Activated T-helper 2 cell treated with anti-CD3 and anti-CD28 coated beads, Interferon-gamma antibody, Interleukin-2, Interleukin-4, amounts not matched to agents 10 μg/mL and 5 μg/mL and 100 μg/mL, durations not matched to agents 14 hours and 24 hours and 36 hours (primary cell): ENCODE results near the gene ZSCAN5B. TPM values are rescaled to one million over a fixed set of nuclear protein-coding genes. Genes with fewer than 3 reads are reported as not detected.
"Not testable (repeated sequence)": the region's sequence is repeated elsewhere in the genome, so short reads cannot be mapped to it uniquely, and the experiment has no call there.

Source experiments
- DNase-seq: peaks from one replicate; pipeline ENCODE4 v3.0.0; 2021; ENCODE audit warnings: low spot score
- H3K27ac Mint-ChIP-seq: one replicate; pipeline ENCODE4 v1.8.0; 2021; ENCODE audit warnings: mixed read lengths
- H3K27me3 Mint-ChIP-seq: one replicate; pipeline ENCODE4 v1.8.0; 2021; ENCODE audit warnings: low read depth, mixed read lengths
- H3K36me3 Mint-ChIP-seq: one replicate; pipeline ENCODE4 v1.8.0; 2021; ENCODE audit warnings: low read depth, mixed read lengths
- H3K4me1 Mint-ChIP-seq: one replicate; pipeline ENCODE4 v1.8.0; 2021; ENCODE audit warnings: low read depth, mixed read lengths
- H3K4me3 Mint-ChIP-seq: one replicate; pipeline ENCODE4 v1.8.0; 2021; ENCODE audit warnings: low read depth, mild to moderate bottlenecking, moderate library complexity, mixed read lengths
- H3K9me3 Mint-ChIP-seq: one replicate; pipeline ENCODE4 v1.8.0; 2021; ENCODE audit warnings: mixed read lengths
- intact Hi-C: fragments of 100-400 bp; cut with micrococcal nuclease; formaldehyde crosslinking; loops from one replicate; pipeline ENCODE4 v1.15.1; 2023
- total RNA-seq: library from RNA; stranded (reverse); gene quantifications from 2 replicates; pipeline ENCODE4 v1.2.3, GENCODE V29; 2022

Gene ZSCAN5B
- total RNA-seq, 1 donor from 2014 or later = not detected

DNA sequence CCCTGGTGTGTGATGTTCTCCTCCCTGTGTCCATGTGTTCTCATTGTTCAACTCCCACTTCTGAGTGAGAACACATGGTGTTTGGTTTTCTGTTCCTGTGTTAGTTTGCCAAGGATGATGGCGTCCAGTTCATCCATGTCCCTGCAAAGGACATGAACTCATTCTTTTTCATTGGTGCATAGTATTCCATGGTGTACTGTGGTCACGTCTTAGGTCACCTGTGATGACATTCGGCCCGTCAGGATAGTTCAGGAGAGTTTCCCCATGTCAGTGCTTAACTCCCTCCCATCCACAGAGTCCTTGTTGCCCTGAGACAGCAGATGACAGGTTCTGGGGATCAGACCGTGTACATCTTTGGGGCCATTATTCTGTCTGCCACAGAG, 47.9 kb downstream of the ZSCAN5B start:
- intact Hi-C loops = no loop called here
- Mint-ChIP-seq H3K27me3 (no peaks in the 10 kb centered on the region), H3K36me3 (peaks cover 28% of the 10 kb centered on the region), H3K9me3 (no peaks in the 10 kb centered on the region), H3K4me3 (no peak overlapping the region), H3K4me1 (peaks cover 8% of the 10 kb centered on the region), H3K27ac (no peak overlapping the region)
- DNase-seq = no peak

DNA sequence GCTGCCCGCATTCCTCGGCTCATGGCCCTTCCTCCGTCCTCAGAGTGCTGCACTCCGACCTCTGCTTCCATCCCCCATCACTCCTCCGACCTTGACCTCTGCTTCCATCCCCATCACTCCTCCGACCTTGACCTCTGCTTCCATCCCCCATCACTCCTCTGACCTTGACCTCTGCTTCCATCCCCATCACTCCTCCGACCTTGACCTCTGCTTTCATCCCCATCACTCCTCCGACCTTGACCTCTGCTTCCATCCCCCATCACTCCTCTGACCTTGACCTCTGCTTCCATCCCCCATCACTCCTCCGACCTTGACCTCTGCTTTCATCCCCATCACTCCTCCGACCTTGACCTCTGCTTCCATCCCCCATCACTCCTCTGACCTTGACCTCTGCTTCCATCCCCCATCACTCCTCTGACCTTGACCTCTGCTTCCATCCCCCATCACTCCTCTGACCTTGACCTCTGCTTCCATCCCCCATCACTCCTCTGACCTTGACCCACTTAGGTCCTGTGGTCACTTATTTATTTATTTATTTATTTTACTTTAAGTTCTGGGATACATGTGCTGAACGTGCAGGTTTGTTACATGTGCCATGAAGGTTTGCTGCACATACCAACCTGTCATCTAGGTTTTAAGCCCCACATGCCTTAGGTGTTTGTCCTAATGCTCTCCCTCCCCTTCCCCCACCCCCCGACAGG, 48.5 kb downstream of the ZSCAN5B start:
- H3K27ac Mint-ChIP-seq, H3K4me3 Mint-ChIP-seq, H3K27me3 Mint-ChIP-seq, H3K9me3 Mint-ChIP-seq, DNase-seq, intact Hi-C loops: not testable (repeated sequence)
- Mint-ChIP-seq H3K36me3 (peaks cover 28% of the 10 kb centered on the region), H3K4me1 (peaks cover 11% of the 10 kb centered on the region)

DNA sequence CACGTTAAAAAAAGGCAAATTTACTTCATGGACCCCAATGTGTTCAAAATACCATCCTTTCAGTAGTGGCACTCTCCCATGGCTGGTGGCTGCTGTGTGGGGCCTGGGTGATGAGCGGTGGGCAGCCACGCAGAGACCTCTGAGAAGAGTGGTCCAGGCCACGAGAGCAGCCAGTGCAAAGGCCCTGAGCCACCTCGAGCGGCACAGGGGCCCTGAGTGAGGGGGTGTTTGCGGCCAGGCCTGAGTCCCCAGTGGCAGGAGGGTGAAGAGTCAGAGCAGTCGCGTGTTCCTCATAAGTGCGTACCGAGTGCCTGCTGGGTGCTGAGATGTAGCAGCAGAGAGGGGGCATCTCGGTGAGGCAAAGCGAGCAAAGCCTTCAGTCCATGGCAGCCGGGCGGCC, 49.5 kb downstream of the ZSCAN5B start:
- H3K27ac Mint-ChIP-seq = no peak overlapping the region
- H3K27me3 Mint-ChIP-seq = no peaks in the 10 kb centered on the region
- intact Hi-C loops = no loop called here
- H3K4me3 Mint-ChIP-seq = no peak overlapping the region
- H3K36me3 Mint-ChIP-seq = peaks cover 24% of the 10 kb centered on the region
- peaks cover 10% of the 10 kb centered on the region for H3K4me1 Mint-ChIP-seq
- no peaks in the 10 kb centered on the region for H3K9me3 Mint-ChIP-seq
- DNase-seq = no peak

- intact Hi-C loops = no loop called here
- Mint-ChIP-seq H3K36me3 (peaks cover 24% of the 10 kb centered on the region), H3K4me3 (no peak overlapping the region), H3K9me3 (no peaks in the 10 kb centered on the region), H3K27me3 (no peaks in the 10 kb centered on the region), H3K27ac (no peak overlapping the region), H3K4me1 (peaks cover 10% of the 10 kb centered on the region)
- DNase-seq = no peak
Measured at GRCh38 chr19:56147307-56147706, 50.3 kb downstream of the ZSCAN5B start.

DNA sequence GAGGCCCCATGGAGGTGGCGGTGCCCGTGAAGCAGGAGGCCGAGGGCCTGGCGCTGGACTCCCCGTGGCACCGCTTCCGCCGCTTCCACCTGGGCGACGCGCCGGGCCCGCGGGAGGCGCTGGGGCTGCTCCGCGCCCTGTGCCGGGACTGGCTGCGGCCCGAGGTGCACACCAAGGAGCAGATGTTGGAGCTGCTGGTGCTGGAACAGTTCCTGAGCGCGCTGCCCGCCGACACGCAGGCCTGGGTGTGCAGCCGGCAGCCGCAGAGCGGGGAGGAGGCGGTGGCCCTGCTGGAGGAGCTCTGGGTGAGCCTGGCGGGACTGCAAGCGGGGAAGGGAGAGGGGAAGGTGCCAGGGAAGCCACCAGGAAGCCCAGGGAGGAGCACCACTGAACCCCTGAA, 50.7 kb downstream of the ZSCAN5B start:
- H3K27me3 Mint-ChIP-seq = no peaks in the 10 kb centered on the region
- H3K36me3 Mint-ChIP-seq = peaks cover 24% of the 10 kb centered on the region
- no peaks in the 10 kb centered on the region for H3K9me3 Mint-ChIP-seq
- H3K4me3 Mint-ChIP-seq = no peak overlapping the region
- no peak for DNase-seq
- H3K27ac Mint-ChIP-seq = no peak overlapping the region
- intact Hi-C loops = no loop called here
- peaks cover 13% of the 10 kb centered on the region for H3K4me1 Mint-ChIP-seq

GRCh38 chr19:56145698-56146097, 51.9 kb downstream of the ZSCAN5B start:
- Mint-ChIP-seq H3K27me3 (no peaks in the 10 kb centered on the region), H3K36me3 (peaks cover 24% of the 10 kb centered on the region), H3K27ac (no peak overlapping the region), H3K4me1 (peaks cover 14% of the 10 kb centered on the region), H3K4me3 (no peak overlapping the region), H3K9me3 (no peaks in the 10 kb centered on the region)
- no peak for DNase-seq
- intact Hi-C loops = no loop called here

- Mint-ChIP-seq H3K36me3 (peaks cover 19% of the 10 kb centered on the region), H3K27me3 (no peaks in the 10 kb centered on the region), H3K9me3 (no peaks in the 10 kb centered on the region), H3K4me3 (no peak overlapping the region), H3K27ac (no peak overlapping the region), H3K4me1 (peaks cover 18% of the 10 kb centered on the region)
- no peak for DNase-seq
- intact Hi-C loops = no loop called here
Measured at GRCh38 chr19:56144831-56145230, 52.8 kb downstream of the ZSCAN5B start.

DNA sequence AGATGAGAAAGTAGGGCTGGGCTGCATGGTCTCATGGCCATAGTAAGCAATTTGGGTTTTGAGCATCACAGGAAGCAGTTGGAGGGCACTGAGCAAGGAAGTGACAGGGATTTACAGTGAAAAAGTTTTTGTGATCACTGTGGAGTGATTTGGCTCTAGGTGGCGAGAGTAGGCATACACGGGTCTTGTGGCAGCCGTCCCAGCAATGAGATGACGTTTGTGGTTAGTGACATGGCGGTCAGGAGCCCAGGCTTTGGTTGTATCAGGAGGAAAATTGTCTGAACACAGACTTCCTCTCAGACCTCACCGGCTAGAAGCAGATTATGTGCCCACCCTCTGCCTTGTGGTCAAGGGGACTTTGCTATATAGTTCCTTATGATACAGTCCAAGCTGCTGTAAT, 53.2 kb downstream of the ZSCAN5B start:
- intact Hi-C loops = no loop called here
- no peaks in the 10 kb centered on the region for H3K27me3 Mint-ChIP-seq
- peak overlapping the region; percentile 13 for H3K27ac Mint-ChIP-seq
- peaks cover 21% of the 10 kb centered on the region for H3K4me1 Mint-ChIP-seq
- DNase-seq = no peak
- peaks cover 14% of the 10 kb centered on the region for H3K36me3 Mint-ChIP-seq
- no peaks in the 10 kb centered on the region for H3K9me3 Mint-ChIP-seq
- H3K4me3 Mint-ChIP-seq = no peak overlapping the region

DNA sequence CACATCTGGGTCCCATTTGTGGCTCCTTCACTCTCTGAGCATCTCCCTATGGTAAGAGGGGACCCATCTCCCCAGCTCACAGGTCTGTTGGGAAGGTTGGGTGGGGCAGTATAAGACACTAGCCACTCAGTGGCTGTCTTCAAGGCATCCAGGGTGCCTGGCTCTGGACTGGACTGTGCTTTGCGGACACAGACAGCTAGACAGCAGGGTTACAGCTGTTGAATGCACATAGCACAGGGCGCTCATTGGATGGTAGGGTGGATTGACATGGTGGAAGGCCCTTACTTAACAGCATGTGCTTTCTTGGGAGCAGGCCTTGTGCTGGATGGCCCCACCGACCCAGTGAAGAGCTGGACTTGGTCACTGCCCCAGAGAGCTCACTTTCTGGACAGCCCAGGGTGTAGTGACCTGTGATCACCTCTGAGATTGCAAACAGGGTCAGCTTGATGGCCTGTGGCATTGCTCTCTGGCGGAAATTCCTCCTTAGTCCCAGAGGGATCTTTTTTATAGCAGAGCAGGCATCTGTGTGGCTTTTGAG, 54.6 kb downstream of the ZSCAN5B start:
- no peak for DNase-seq
- intact Hi-C loops = no loop called here
- Mint-ChIP-seq H3K36me3 (peaks cover 6% of the 10 kb centered on the region), H3K4me3 (no peak overlapping the region), H3K4me1 (peaks cover 21% of the 10 kb centered on the region), H3K27me3 (no peaks in the 10 kb centered on the region), H3K27ac (no peak overlapping the region), H3K9me3 (no peaks in the 10 kb centered on the region)

GRCh38 chr19:56142087-56142787, 55.3 kb downstream of the ZSCAN5B start:
- Mint-ChIP-seq H3K4me3 (peak overlapping the region; percentile 83), H3K27me3 (no peaks in the 10 kb centered on the region), H3K4me1 (peaks cover 21% of the 10 kb centered on the region), H3K36me3 (peaks cover under 1% of the 10 kb centered on the region), H3K9me3 (no peaks in the 10 kb centered on the region), H3K27ac (peak overlapping the region; percentile 69)
- no peak for DNase-seq
- intact Hi-C loops = no loop called here

GRCh38 chr19:56141417-56141993, 56.1 kb downstream of the ZSCAN5B start:
- Mint-ChIP-seq H3K4me3 (peak overlapping the region; percentile 83), H3K27me3 (no peaks in the 10 kb centered on the region), H3K4me1 (peaks cover 21% of the 10 kb centered on the region), H3K36me3 (no peaks in the 10 kb centered on the region), H3K27ac (peak overlapping the region; percentile 81), H3K9me3 (no peaks in the 10 kb centered on the region)
- intact Hi-C loops = loop anchor here (1.0 kb wide), 1 partner anchor 20 kb away; the partner anchor contains the start of gene ZNF787
- peak; percentile 27 for DNase-seq

- H3K4me1 Mint-ChIP-seq = peaks cover 21% of the 10 kb centered on the region
- H3K27me3 Mint-ChIP-seq = no peaks in the 10 kb centered on the region
- peak within 1 kb of the TSS; percentile 81 for H3K27ac Mint-ChIP-seq
- peak within 1 kb of the TSS; percentile 83 for H3K4me3 Mint-ChIP-seq
- DNase-seq = peak; percentile 99
- intact Hi-C loops = loop anchor here (1.0 kb wide), 2 partner anchors 19 to 175 kb away; partner anchors contain the start of gene ZNF787
- H3K36me3 Mint-ChIP-seq = no peaks in the 10 kb centered on the region
- no peaks in the 10 kb centered on the region for H3K9me3 Mint-ChIP-seq
Measured at GRCh38 chr19:56140583-56141416, 56.8 kb downstream of the ZSCAN5B start, which contains the start of gene ZNF444. ZNF444 (plus strand) TSS chr19:56141287; CDS start chr19:56146912, 5,625 bp downstream.
